Measurements from ENCODE around the gene KY.
"Not testable (repeated sequence)": the region's sequence is repeated elsewhere in the genome, so short reads cannot be mapped to it uniquely, and the experiment has no call there.

KY gene

DNA sequence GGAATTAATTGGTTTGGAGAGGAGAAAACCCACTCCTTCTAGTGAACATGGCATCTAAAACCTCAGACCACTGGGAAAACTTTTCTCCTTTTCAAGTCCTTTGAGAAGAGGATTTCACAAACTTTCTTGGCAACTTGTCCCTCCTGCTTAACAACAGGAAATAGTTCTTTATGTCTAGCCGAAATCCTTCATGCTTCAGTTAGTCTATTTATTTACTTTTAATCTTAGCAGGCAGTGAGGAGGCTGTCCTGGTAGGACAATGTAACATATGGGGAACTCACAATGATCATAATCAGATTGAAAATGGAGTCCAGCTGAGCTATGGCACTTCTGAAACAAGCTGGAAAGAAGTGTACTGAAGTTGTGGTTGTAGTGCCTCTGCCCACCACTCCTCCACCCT, 50.6 kb downstream of the KY start:
- DNase-seq: no peak

DNA sequence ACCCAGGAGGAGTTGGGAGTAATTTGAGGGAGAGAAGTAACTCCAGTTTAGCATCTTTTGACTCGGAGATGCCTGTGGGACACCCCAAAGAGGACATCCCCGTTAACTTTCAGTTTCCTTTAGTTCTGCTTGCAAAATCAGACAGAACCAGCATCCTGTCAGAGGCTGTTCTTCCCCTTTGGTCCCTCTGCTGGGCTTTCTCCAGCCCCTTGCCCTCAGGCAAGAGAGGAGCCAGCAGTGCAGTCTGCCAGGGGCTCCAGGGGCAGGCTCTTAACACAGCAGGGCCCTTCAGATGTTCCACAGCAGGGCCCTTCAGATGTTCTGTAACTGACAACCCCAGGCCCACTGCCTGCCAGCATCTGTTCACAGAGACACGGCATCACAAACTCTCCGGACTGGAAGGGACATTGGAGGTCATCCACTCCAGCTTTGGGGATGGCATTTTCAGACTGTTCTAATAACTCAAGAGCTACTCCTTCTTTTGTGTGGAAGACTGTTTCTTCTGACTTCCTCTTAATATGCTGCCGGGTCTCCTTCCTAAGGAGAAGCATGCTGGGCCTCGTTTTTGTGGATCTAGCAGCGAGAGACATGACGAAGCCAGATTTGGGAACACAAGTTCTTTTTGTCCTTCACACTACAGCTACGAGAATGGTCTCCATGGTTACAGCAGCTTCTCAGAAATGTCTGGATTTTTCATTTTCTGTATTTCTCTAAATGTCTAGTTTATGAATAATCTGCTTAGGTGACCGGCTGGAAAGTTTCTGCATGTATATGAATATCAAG, 51.9 kb downstream of the KY start:
- no peak for DNase-seq

DNA sequence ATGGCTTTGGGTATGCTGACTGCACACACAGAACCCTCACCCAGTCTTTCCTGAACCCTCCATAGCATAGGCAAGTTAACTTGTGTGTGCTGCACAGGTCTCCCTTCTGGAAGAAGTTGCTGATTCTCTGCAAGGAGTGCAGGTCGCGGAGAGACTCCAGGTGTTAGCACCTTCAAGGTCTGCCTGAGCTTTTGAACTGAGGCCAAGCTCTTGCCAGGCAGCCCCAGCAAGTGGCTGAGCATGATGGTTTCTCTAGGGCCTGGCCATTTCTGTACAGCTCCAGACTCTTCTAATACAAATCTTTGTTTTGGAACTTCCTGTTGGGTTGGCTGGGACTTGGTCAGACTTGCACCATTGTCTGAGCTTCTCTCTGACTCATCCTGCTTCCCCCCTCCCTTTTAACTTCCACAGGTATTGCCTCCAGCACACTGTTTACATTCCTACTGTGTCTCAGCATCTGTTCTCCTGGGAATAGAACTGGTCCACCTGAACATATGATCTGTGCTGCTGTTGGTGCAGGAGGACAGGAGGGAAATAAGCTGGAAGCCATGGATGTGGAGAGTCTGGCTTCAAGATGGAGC, 53.3 kb downstream of the KY start:
- no peak for DNase-seq

DNA sequence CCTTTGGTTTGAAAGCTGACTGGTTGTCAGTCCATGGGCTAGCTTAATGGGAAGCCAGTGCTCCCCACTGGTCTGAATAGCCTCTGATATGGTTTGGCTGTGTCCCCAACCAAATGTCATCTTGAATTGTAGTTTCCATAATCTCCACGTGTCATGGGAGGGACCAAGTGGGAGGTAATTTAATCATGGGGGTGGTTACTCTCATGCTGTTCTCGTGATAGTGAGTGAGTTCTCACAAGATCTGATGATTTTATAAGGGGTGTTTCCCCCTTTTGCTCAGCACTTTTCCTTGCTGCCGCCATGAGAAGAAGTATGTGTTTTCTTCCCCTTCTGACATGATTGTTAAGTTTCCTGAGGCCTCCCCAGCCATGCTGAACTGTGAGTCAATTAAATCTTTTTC, 55.8 kb downstream of the KY start:
- not testable (repeated sequence) for DNase-seq

DNA sequence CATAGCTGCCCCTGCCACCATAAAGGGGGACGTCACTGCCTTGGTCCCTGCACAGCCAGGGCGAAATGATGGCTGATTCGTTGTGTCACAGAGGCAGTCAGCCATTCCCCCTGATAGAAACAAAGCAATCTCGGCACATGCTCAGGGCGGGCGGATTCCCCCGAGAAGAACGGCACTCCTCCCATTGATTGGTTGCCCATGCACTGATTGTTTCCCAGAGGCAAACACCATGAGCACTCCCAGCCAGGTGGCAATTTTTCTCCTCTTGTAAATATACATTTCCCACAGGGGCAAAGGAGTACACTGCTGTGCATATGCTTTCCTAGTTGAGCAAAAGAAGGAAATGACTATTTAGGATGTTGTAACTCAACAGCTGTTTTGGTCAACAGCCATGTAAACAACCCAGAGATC, 56.5 kb downstream of the KY start:
- no peak for DNase-seq

GRCh38 chr3:134592806-134593205, 58.0 kb downstream of the KY start:
- DNase-seq: no peak

DNA sequence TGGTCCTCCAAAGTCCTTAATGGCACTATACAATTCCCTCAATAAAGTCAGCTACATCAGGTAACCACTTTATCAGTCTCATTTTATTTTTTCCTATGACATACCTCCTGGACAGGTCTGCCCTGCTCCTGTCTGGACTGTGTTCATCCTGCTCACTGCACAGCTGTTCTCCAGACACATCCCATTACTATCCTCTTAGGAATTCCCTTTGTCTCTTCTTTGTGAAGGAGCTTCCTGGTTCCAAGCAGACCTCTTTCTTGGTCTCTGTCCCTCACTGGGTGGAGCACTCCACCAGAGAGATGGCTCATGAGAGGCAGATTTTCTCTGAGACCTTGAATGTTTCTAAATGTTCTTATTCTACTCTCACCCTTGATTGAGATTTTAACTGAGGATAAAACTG, 60.1 kb downstream of the KY start:
- DNase-seq: no peak

- DNase-seq: no peak
These were observed 71.6 kb downstream of the KY start for GRCh38 chr3:134579141-134579665.

DNA sequence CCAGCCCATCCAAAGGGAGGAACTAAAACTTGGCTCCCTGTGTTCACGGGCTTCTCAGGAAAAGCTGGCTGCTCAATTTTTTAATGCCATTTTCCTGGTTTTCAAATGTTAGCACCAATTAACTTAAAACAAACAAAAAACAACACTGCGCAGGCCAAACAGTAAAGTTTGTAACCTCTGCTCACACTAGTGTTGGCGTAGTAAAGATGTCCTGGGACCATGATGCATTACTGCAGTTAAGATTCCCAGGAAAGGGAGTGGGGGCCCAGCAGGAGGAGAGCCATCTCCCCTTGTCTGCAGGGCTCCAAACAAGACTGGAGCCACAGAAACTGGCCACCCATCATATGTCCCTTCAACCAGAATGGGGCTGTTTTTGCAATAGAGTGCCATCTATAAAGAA, 74.0 kb downstream of the KY start:
- no peak for DNase-seq

- no peak for DNase-seq
These were observed 74.4 kb downstream of the KY start for GRCh38 chr3:134576426-134576825.

DNA sequence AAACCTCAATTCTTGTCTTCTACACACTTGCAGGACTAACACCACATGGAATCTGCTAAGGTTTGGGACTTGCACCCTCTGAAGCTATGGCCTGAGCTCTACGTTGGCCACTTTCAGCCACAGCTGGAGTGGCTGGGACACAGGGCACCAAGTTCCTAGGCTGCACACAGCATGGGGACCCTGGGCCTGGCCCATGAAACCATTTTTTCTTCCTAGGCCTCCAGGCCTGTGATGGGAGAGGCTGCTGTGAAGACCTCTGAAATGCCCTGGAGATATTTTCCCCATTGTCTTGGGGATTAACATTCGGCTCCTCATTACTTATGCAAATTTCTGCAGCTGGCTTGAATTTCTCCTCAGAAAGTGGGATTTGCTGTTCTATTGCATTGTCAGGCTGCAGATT, 80.9 kb downstream of the KY start:
- not testable (repeated sequence) for DNase-seq

GRCh38 chr3:134568790-134569189, 82.0 kb downstream of the KY start:
- no peak for DNase-seq

DNA sequence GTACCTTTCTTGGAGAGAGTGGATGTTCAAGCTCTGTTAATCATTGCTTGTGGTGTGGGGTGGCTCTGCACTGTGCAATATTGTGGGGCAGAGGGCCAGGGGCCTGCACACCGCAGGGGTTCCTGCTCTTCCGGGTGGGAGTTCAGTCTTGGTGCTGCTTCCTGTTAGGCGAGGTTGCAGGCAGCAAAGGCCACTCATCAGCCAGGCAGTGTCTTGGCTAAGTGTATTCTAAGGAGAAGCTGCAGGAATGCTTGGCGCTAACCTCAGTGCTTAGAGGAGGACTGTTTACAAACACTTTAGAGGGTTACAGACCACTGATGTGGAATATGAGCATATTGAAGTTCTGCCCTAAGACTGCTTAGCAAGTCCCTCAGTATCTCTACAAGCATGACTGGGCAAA, 83.2 kb downstream of the KY start:
- DNase-seq: no peak

GRCh38 chr3:134564991-134565390, 85.8 kb downstream of the KY start:
- DNase-seq: no peak

DNA sequence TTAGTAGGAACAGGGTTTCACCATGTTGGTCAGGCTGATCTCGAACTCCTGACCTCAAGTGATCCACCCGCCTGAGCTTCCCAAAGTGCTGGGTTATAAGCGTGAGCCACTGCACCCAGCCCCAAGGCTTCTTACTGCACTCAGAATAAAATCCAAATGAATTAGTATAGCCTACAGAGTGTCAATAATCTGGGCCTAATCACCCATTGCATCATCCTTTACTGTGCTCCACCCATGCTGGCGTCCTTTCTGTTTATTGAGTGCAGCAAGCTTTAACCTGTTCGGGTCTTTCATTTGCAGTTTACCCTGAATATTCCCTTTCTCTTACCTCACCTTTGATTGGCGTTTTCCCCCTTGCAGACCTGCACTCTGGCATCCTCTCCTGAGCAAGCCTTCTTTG, 87.2 kb downstream of the KY start:
- no peak for DNase-seq

DNA sequence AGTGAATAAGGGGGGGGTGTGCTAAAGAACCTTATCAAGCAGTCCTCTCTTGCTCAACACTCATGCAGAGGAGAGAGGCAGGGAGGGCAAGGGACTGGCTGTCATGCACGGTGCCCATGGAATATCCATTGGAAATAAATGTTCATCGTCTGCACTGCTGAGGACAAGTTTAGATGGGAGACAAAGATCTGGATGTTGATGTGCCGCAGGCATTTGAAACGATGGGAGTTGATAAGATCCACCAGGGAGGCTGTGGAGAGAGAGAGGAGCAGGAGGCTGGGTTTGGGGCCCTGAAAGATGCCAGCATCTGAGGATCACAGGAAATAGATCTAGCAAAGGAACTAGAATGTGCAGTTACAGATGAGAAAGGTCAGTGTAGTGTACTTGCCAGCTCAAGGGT, 88.8 kb downstream of the KY start:
- no peak for DNase-seq

- DNase-seq: no peak
These were observed 91.2 kb downstream of the KY start for GRCh38 chr3:134559591-134559990.

All from NCI-H187 (cell line).